ENCODE measurements around the gene MTHFD1L. TPM values are rescaled to one million over a fixed set of nuclear protein-coding genes. Genes with fewer than 3 reads are reported as not detected.

The MTHFD1L gene
- total RNA-seq, 4 donors from 2014 or later: 2.5 to 7.1 (median 4.2) TPM

DNA sequence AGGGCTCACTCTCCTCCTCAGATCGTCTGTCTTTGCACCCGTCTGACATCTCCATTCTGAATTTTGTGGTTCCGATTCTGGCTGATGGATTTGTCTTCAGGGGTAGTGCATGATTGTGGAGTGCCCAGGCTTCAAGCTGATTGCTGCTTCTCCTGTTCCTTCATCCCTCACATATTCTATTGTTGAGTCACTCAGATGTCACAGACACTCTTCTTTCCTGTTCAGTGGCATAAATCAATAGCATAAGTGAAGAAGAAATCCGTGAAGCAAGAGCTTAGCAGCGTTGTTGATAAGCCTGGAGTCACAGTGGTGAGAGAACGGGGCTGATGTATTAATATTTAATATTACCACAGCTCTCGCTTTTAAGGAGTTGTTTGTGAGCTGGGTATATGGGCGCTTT is 152.5 kb downstream of the MTHFD1L start:
- no peak for DNase-seq (ENCODE audit: extremely low spot score)
- peaks cover 0 to 9% (median 0%) of the 10 kb centered on the region in 4 donors for H3K36me3 ChIP-seq
- intact Hi-C loops (cut with DNase I): loop anchor here (10.0 kb wide), 1 partner anchor 227 kb away; no protein-coding TSS in a partner anchor
- H3K27ac ChIP-seq (replicated peaks in 1 of 4): no peak overlapping the region
- no peak for TF ChIP-seq POLR2AphosphoS5 (IDR thresholded peaks at IDR 0.05)
- no peak for TF ChIP-seq EP300 (IDR thresholded peaks at IDR 0.05)
- no peak for TF ChIP-seq POLR2A (IDR thresholded peaks at IDR 0.05; ENCODE audit: low read depth)
- TF ChIP-seq, protein P1, sequence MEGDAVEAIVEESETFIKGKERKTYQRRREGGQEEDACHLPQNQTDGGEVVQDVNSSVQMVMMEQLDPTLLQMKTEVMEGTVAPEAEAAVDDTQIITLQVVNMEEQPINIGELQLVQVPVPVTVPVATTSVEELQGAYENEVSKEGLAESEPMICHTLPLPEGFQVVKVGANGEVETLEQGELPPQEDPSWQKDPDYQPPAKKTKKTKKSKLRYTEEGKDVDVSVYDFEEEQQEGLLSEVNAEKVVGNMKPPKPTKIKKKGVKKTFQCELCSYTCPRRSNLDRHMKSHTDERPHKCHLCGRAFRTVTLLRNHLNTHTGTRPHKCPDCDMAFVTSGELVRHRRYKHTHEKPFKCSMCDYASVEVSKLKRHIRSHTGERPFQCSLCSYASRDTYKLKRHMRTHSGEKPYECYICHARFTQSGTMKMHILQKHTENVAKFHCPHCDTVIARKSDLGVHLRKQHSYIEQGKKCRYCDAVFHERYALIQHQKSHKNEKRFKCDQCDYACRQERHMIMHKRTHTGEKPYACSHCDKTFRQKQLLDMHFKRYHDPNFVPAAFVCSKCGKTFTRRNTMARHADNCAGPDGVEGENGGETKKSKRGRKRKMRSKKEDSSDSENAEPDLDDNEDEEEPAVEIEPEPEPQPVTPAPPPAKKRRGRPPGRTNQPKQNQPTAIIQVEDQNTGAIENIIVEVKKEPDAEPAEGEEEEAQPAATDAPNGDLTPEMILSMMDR (IDR thresholded peaks at IDR 0.05): no peak
- peaks cover 3 to 27% (median 10%) of the 10 kb centered on the region in 4 donors for H3K4me1 ChIP-seq
- no peaks in the 10 kb centered on the region for H3K27me3 ChIP-seq
- H3K4me3 ChIP-seq: no peak overlapping the region
- WGBS: 92% methylated on average over 8 of the region's 8 CpGs
- H3K9me3 ChIP-seq: no peaks in the 10 kb centered on the region

DNA sequence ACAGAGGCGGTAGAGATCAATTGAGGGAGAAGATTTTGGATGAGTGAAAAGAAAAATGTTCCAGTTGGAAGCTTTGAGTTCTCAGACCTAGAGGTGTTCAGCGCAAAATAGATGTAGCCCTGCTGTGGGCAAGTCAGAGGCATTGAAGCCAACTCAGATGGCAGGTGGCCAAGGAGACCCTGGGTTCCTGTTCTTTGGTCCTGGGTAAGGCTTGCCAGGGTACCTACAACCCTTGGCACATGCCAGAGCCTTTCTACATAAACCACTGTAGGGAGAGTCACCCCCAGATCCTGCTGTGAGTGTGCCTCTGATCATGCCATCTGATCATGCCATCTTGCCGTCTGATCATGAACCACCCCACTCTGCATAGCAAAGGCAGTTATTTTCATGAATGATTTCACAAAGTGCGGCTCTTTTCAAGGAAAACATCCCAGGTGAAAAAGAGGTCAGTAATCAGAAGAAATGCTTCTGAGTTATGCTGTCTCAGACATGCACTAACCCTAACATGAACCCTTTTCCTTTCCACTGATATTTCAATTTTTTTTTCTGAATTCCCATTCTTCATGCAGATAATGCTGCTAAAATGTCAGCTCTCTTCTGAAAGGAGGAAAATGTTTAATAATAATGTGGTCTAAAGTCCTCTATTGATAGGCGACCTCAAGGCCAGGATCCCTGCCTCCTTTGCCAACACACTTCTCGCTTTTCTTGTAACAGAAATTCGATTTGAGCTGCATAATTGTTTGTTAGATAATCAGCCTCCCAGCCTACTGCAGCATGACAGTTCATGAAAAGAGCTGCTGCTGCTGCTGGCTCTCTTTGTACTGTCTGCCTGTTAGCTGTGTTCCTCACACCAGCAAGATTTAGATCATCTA is 153.6 kb downstream of the MTHFD1L start:
- Histone ChIP-seq H3K36me3 (peaks cover 0 to 9% (median 0%) of the 10 kb centered on the region in 4 donors), H3K9me3 (no peaks in the 10 kb centered on the region), H3K4me3 (no peak overlapping the region), H3K4me1 (peaks cover 3 to 25% (median 10%) of the 10 kb centered on the region in 4 donors), H3K27ac (replicated peaks in 1 of 4) (no peak overlapping the region), H3K27me3 (no peaks in the 10 kb centered on the region)
- no peak for DNase-seq (ENCODE audit: extremely low spot score)
- TF ChIP-seq POLR2AphosphoS5 (IDR thresholded peaks at IDR 0.05): no peak
- TF ChIP-seq EP300 (IDR thresholded peaks at IDR 0.05): no peak
- no peak for TF ChIP-seq POLR2A (IDR thresholded peaks at IDR 0.05; ENCODE audit: low read depth)
- TF ChIP-seq, protein P1 (IDR thresholded peaks at IDR 0.05): no peak
- intact Hi-C loops (cut with DNase I): loop anchor here (10.0 kb wide), 1 partner anchor 226 kb away; no protein-coding TSS in a partner anchor
- 77% methylated on average over 7 of the region's 7 CpGs for WGBS

DNA sequence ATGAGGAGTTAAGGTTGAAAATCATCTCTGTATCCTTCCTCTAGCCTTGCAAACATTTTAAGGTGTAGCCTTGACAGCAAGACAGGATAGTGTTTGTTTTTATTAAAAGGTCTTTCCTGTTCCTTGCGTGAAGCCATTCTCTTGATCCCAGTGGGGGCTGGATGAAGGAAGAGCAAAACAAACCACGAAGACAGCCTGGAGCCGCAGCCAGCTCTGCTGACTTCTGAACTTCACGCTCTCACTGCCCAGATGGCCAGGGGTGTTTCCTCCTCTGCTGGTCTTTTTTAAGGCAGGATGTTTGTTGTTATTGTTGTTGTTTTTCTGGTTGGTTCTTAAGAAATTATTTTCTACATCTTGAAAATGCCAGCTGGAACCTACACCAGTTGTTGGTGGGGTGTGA is 156.4 kb downstream of the MTHFD1L start:
- Histone ChIP-seq H3K9me3 (no peaks in the 10 kb centered on the region), H3K4me1 (peaks cover 0 to 19% (median 6%) of the 10 kb centered on the region in 4 donors), H3K4me3 (no peak overlapping the region), H3K27ac (replicated peaks in 1 of 4) (no peak overlapping the region), H3K36me3 (peaks cover 0 to 5% (median 0%) of the 10 kb centered on the region in 4 donors), H3K27me3 (no peaks in the 10 kb centered on the region)
- TF ChIP-seq POLR2A (IDR thresholded peaks at IDR 0.05; ENCODE audit: low read depth) (no peak), POLR2AphosphoS5 (IDR thresholded peaks at IDR 0.05) (no peak), EP300 (IDR thresholded peaks at IDR 0.05) (no peak)
- TF ChIP-seq, protein P1 (IDR thresholded peaks at IDR 0.05): no peak
- 50% methylated on average over 4 of the region's 4 CpGs for WGBS
- no peak for DNase-seq (ENCODE audit: extremely low spot score)
- intact Hi-C loops (cut with DNase I): no loop called here

DNA sequence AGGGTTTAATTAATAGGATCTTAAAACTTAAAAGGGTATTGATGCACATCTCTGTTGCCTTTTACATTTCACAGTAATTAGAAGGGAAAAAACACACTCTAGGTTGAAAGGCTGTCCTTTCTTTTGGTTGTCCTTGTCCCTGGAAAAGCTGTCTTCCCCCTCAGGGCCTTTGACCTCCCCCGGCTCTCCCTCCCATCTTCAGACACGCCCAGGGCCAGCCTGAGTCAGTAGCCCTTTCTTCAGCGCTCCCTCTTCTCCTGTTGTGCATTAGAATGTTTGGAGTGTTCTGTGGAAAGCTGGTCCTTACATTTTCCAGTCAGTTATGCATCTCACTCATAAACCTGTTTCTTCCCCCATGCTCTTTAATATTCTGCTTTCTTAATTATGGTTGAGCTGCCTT is 157.0 kb downstream of the MTHFD1L start:
- TF ChIP-seq POLR2A (IDR thresholded peaks at IDR 0.05; ENCODE audit: low read depth) (no peak), POLR2AphosphoS5 (IDR thresholded peaks at IDR 0.05) (no peak), EP300 (IDR thresholded peaks at IDR 0.05) (no peak)
- TF ChIP-seq, protein P1 (IDR thresholded peaks at IDR 0.05): no peak
- intact Hi-C loops (cut with DNase I): no loop called here
- 100% methylated on average over 3 of the region's 3 CpGs for WGBS

More for the DNA sequence above, 157.0 kb downstream of the MTHFD1L start:
- Histone ChIP-seq H3K9me3 (no peaks in the 10 kb centered on the region), H3K36me3 (no peaks in the 10 kb centered on the region), H3K4me3 (no peak overlapping the region), H3K27me3 (no peaks in the 10 kb centered on the region), H3K4me1 (peaks cover 0 to 19% (median 6%) of the 10 kb centered on the region in 4 donors), H3K27ac (replicated peaks in 1 of 4) (no peak overlapping the region)
- no peak for DNase-seq (ENCODE audit: extremely low spot score)
